Right ventricle myocardium superior (tissue), 1 donor: ENCODE results near the gene PPP1R16B. TPM values are rescaled to one million over a fixed set of nuclear protein-coding genes. Genes with fewer than 3 reads are reported as not detected.

Experiments used
- ATAC-seq: fragments of 200-7000 bp; cut with Tn5 transposase; one replicate; pipeline ENCODE4 v1.9.1; 2020; ENCODE audit warnings: mild to moderate bottlenecking; ENCODE audit not compliant: poor library complexity
- DNase-seq: peaks from one replicate; pipeline ENCODE4 v3.0.0-alpha.2; 2020
- intact Hi-C: fragments of 100-400 bp; cut with DNase I; formaldehyde crosslinking; loops from one replicate; pipeline ENCODE4 v1.11.2; 2022
- total RNA-seq: library from RNA; stranded (reverse); fragmentation: NEBNext Ultra II Directional; extraction: Animal tissue kit (Norgen Biotek cat#: 25700); gene quantifications from one replicate; pipeline ENCODE4 v1.2.1, GENCODE V29; 2021
- donor health status: DM: no; HTN: yes; CAD: no; lungs with severe emphysema.

PPP1R16B gene
- total RNA-seq, 1 donor from 2014 or later: 6.8 TPM

DNA sequence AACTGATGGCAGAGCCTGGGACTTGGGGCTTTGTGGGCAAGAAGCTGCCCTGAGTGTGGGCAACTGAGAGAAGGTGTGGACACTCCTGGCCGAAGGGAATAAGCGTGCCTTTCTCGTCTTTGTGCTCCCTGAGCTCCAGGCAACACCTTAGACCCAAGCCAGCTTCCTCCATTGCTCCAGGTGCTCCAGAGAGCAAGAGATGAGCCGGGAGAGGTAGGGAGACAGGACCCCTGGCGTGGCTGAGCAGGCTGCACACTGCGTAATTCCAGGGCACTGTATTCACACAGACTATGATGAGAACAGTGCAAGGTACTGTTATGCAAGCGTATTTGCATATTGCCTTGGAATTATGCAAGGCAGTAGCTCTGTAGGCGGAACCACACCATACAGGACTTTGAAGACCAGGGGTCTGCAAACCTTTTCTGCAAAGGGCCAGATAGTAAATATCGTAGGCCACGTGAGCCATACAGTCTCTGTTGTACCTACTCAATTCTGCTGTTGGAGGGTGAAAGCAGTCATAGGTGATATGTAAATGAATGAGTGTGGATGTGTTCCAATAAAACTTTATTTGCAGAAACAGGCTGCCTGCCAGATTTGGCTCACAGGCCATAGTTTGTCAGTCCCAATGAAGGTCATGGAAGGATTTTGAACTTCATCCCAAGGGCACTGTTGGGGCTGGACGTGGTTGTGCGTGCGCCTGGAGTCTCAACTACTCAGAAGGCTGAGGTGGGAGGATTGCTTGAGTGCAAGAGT is 78.7 kb downstream of the PPP1R16B start:
- DNase-seq (no peak), ATAC-seq (no peak)
- intact Hi-C loops: no loop called here

DNA sequence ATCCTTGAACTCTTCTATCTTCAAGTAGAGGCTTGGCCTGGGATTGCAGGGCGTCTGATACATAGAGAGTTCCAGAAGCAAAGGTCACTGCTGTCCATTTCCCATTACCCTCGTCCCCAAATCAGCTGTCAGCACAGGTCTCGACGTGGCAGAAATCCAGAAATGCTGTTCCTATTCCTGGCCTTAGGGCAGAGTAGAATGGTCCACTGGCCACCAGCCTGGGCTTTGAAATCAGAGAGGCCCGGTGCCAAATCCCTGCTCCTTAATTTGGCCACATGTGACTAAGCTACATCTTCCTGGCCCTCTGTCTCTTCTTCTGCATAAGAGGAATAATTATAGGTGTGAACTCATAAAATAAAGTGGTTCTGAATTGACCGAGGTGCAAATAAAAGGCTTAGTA is 79.9 kb downstream of the PPP1R16B start:
- DNase-seq: no peak
- no peak for ATAC-seq
- intact Hi-C loops: no loop called here

DNA sequence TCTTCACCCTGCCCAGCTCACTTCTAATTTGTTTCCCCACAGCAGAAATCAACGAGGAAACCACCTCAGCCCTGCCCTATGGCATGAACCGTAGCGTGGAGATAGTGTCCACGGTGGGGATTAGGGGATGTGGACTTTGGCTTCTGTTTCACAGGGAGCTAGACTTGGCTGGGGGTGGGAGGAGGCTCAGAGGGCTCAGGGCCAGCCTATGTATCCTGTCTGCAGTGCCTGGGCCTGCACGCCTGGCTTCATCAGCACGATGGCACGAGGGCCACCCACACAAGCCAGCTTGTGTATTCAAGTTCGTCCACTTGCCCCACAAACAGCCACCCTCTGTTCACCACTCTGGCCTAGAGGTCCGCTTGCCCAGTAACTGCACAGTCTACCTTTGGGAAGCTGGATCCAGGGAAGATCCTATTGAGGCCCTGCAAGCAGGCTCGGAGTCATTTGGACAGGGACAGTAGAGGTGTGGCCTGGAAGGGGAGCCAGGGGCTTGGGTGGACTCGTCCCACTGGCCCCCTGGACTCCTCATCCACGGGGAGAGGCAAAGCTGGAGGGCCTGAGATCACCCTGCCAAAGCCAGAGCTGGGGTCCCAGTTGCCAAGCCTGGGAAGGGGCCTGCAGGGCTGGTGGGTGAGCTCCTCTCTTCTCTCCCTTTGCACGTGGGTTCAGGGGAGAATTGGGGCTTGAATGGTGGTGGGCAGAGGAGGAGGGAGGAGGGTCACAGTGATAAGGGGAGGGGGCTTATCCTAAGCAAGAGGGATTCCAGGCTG is 82.7 kb downstream of the PPP1R16B start:
- DNase-seq (no peak), ATAC-seq (no peak)
- intact Hi-C loops: no loop called here

DNA sequence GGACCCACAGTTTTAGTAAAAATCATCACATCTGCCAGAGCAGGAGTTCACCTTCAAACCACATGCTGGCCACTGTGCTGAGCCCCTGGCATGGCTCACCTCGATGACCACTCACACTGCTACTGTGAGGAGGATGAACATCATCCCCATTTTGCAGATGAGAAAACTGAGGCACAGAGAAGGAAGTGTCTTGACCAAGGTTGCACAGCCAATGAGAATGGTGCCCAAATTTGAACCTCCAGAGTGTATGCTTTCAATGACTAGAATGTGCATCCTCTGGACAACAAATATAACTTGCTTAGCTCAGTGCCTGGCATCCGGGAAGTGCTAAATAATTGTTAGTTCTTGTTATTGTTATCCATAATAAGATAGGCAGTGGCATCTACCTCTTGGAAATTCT is 83.6 kb downstream of the PPP1R16B start:
- intact Hi-C loops: no loop called here
- ATAC-seq (no peak), DNase-seq (no peak)

DNA sequence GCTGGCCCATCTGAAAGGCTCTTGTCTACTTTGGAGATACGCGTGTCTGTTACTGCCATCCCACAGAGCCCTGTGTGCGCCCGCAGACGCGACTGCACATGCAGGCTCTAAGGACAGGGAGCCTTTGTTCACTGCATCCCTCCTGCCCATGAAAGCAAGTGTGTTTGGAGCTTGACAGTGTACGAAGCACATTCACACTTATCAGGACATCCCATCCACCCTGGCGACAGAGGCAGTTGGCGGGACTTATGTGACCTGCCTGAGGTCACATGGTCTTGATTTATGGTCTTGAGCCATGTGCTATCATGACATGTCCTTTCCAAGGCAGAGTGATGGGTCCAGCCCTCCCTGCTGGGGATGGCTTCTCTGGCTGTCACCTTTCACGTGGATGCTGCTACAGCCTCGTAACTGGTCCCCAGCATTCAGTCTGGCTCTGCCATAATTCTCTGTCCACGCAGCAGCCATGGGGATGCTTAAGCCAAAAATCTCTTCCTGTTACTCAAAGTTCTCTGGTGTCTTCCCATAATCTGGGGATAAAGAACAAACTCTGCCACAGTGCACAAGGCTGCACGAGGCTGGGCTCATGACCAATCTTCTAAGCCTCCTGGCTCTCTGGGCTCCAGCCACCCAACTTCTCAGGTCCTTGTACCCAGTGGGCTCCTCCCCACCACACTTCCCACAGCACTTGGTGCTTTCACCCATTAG is 84.4 kb downstream of the PPP1R16B start:
- ATAC-seq: no peak
- no peak for DNase-seq
- intact Hi-C loops: loop anchor here (10.0 kb wide), 1 partner anchor 235 kb away; no protein-coding TSS in a partner anchor

DNA sequence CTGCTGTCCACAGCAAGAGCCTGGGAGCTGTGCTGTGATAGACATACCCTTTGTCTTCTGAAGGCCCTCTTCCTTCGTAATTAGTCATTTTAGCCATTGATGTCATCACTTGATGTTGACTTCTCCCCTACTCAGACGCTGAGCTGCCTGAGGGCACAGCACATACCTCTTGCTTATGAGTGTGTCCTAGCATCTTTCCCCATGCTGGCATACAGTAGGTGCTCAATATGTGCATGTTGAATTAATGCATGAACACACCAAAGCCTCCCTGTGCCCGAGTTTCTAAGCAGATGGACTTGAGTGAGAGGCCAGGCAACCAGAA is 85.0 kb downstream of the PPP1R16B start:
- intact Hi-C loops: loop anchor here (10.0 kb wide), 1 partner anchor 236 kb away; no protein-coding TSS in a partner anchor
- ATAC-seq: no peak
- no peak for DNase-seq

DNA sequence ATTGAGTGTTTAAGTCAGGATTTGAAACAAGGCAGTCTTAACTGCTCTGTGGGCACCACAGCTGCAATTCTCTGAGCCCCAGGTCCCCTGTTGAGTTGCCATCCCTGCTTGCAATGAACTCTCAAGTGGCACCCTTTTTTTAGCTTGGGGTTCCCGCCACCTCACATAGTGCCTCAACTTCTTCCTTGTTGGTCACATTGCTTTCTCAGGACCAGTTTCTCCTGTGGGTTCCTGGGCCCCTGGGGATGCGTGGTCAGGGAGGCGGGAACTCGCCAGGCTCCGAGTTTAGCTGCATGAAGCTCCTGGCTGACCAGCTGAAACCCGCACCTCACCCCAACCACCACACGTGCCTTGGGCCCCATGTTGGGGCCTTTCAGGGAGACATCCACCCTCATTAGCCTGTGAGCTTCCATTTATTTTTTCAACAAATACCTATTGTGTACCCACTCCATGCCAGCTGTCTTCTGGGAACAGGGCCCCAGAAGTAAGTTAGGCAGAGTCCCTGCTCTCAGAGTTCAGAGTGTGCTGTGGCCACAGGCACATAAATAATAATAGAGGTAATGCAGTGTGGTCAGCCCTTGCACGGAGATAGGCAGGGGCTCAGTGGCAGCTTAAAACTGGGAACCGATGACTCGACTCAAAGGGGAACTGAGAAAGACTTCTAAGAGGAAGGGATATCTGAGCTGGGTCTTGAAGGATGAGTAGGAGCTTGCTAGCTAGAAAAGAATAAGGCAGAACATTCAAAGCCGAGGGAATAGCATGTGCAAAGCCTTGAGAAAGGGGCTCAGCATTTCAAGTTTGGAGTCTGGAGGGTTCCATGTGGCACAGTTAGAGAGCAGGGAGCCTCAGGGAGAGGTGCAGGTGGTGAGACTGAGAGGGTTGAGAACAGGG is 86.8 kb downstream of the PPP1R16B start:
- intact Hi-C loops: loop anchor here (10.0 kb wide), 1 partner anchor 238 kb away; no protein-coding TSS in a partner anchor
- DNase-seq: no peak

DNA sequence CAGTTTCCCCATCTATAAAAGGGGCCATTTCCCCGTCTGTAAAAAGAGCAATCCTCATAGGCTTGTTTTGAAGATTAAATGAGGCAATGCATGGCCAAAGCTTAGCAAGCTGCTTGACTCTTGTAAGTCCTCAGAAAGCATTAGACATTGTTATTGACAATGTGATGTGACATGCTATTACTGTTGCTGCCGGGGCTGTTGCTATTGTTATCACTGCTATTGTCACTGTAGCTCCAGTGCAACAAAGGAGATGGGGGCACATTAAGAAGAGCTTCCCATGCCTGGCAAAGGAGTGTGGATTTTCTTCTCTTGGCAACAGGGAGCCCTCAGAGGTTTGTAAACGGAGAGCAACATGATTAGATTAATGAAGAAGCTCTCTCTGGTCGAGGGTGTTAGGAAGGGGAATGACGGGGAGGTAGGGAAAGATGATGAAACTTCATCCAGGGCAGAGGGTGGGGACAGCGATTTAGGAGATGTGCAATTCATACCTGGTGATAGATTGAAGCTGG is 87.6 kb downstream of the PPP1R16B start:
- intact Hi-C loops: loop anchor here (10.0 kb wide), 1 partner anchor 238 kb away; no protein-coding TSS in a partner anchor
- no peak for DNase-seq
- no peak for ATAC-seq

More for the DNA sequence above, 86.8 kb downstream of the PPP1R16B start:
- ATAC-seq: no peak

DNA sequence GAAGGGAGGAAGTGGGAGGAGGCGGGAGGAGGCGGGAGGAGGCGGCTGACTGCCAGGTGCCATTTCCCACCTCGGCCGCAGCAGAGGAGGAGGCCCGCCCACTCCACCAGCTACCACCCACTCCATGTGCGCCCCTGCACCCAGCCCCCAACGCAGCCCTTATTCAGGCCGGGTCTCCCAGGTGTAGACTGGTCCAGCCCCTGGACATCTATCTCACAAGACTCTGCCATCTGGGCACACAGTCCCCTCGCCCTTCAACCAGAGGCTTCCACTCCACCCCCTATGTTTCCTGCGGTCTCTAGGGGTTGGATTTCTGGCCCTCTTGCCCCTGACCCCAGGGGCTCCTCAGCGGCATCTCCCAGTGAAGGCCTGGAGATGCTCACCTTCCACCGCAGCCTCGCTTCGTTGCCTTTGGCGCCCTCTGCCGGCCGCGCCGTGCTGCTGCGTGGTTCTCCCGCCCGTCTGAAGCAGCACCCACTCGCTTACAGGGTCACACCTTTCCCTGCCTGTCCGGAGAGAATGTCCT is 88.1 kb downstream of the PPP1R16B start:
- ATAC-seq (peak; percentile 90), DNase-seq (peak; percentile 82)
- intact Hi-C loops: loop anchor here (10.0 kb wide), 1 partner anchor 239 kb away; no protein-coding TSS in a partner anchor

DNA sequence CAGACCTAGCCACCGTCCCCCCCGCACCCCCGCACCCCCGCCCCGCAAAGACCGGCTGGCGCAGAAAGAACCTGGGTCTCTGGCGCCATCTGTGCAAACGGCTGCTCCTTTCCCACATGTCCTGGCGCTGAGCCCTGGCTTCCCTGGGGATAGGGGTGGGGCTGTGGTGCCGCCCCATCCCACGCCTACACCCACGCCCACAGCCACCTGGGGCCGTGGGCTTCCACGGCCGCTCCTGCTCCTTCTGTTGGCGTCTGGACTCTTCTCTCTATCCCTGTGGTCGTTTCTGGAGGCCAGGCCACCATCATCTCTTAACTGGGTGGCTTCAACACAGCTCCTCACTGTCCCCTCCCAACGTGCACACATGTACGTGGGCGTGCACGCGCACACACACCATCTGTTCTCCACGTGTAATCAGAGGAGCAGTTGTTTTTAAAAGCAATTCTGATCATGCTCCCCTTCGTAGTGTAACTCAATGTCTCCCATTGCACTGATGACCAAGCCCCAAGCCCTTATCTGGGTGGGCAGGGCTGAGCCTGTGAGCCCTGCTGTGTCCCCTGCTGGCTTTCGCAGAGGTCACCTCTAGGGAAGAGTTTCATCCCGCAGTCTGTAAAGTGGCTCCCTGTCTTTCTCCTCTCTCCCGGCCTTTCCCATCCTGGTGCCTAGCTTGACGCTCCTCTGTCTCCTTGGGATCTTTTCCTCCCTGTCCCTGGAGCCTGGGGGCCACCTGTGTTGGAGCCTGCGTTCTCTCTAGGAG is 88.8 kb downstream of the PPP1R16B start:
- intact Hi-C loops: loop anchor here (10.0 kb wide), 1 partner anchor 239 kb away; no protein-coding TSS in a partner anchor
- peak; percentile 58 for ATAC-seq

DNA sequence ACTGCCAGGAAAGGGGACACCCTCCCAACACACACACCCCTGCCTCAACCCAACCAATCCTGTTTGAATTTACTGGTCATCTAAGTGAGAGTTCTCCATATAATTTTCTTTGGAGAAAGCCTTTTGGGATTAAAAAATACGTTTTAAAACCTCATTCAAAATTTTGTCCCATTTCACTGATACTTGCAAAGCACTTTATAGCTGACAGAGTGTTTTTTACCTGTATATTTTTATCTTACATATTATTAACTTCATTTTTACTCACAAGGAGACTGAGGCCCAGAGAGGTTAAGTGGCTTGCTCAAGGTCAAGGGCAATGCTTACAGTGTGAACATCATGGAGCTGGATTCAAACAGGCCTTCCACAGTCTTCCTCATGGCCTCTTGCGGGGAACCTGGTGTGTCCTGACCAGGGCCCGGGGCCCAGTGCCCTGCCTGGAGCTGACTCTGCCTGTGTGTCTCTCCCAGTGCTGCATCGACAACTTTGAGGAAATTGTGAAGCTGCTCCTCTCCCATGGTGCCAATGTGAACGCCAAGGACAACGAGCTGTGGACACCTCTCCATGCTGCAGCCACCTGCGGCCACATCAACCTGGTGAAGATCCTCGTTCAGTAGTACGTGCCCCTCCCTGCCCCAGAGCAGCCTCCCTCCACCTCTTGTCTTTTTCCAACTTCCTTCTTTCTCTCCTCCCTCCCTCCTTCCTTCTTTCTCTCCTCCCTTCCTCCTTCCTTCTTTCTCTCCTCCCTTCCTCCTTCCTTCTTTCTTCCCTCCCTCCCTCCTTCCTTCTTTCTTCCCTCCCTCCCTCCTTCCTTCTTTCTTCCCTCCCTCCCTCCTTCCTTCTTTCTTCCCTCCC is 89.8 kb downstream of the PPP1R16B start:
- DNase-seq: no peak
- intact Hi-C loops: loop anchor here (10.0 kb wide), 1 partner anchor 241 kb away; no protein-coding TSS in a partner anchor
- ATAC-seq: no peak

More for the DNA sequence above, 88.8 kb downstream of the PPP1R16B start:
- DNase-seq: no peak

DNA sequence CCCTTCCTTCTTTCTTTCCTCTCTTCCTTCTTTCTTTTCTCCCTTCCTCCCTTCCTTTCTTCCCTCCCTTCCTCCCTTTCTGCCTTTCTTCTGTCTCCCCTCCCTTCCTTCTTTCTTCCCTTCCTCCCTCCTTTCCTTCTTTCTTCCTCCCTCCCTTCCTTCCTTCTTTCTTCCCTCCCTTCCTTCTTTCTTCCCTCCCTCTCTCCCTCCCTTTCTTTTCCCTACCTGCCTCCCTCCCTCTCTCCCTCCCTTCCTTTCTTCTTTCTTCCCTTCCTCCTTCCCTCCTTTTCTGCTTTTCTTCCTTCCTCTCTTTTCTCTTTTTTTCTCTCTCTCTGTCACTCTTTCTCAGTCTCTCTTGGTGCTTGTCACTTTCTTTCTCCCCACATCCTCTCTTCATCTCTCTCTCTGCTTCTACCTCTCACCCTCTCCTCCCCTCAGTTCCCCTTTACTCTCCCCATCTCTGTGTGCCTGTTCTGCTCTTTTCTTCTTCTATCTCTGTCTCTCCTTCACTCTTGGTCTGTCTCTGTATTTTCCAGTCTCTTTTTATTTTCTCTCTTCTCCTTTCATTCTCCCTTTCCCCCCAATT is 90.6 kb downstream of the PPP1R16B start:
- ATAC-seq: no peak
- intact Hi-C loops: loop anchor here (10.0 kb wide), 1 partner anchor 241 kb away; no protein-coding TSS in a partner anchor
- DNase-seq: no peak

DNA sequence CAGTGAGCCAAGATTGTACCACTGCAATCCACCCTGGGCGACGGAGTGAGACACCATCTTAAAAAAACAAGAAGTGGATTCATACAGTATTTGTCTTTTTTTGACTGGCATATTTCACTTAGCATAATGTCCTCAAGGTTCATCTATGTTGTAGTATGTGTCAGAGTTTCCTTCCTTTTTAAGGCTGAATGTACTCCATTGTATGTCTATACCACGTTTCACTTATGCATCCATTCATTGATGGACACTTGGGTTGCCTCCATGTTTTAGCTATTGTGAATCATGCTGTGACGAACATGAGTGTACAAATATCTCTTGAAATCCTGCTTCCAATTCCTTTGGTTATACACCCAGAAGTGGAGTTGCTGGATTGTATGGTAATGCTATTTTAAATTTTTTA is 91.8 kb downstream of the PPP1R16B start:
- DNase-seq (no peak), ATAC-seq (no peak)
- intact Hi-C loops: loop anchor here (10.0 kb wide), 1 partner anchor 242 kb away; no protein-coding TSS in a partner anchor

DNA sequence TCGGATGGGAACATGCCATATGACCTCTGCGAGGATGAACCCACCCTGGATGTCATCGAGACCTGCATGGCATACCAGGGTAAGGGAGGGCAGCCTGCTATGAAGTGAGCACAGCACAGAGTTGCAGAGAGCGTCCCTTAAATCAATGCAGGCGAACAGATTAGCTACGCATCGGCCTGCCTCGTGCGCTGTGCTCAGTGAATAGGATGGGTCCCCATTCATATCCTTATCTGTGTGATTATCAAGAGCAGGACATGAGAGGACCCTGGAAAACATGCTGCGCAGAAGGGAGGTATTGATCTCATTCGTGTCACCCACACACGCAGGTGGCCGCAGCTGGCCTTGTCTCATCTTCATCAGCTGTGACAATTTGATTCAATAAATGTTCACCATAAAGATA is 95.1 kb downstream of the PPP1R16B start:
- intact Hi-C loops: no loop called here
- ATAC-seq (no peak), DNase-seq (no peak)

DNA sequence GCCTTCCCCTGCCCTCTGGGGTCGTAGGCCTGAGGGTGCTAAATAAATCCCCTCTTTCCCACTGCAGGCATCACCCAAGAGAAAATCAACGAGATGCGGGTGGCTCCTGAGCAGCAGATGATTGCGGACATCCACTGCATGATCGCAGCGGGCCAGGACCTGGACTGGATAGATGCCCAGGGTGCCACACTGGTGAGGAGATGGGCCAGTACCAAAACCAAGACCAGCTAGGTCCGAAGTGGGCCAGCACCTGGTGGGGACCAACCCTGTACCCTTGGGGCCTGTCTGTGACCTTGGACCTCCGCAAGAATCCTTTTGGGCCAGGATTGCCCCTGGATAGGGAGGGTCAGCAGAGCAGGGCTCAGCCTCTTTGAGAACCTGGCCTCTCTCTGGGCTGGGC is 97.1 kb downstream of the PPP1R16B start:
- no peak for ATAC-seq
- intact Hi-C loops: no loop called here
- no peak for DNase-seq

DNA sequence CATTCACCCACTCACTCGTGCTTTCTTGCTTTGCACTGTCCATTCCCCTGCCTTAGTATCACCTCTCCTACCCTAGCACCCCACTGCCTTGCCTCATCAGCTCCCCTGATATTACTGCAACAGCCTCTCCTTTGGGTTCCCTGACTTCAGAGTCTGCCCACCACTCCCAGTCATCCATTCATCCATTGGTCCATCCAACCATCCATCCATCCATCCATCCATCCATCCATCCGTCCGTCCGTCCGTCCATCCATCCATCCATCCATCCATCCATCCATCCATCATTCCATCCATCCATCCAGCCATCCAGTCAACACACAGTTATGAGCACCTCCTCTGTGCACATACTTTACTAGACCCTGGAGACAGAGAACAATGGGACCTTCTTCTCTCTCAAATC is 97.8 kb downstream of the PPP1R16B start:
- ATAC-seq (no peak), DNase-seq (no peak)
- intact Hi-C loops: no loop called here
